Stimulated activated CD4-positive, alpha-beta T cell treated with anti-CD3 and anti-CD28 coated beads, TNF-alpha, amount 100 ng/mL, for 48 hours (primary cell): Measurements from ENCODE around the gene ZIC2.
"Not testable (repeated sequence)": the region's sequence is repeated elsewhere in the genome, so short reads cannot be mapped to it uniquely, and the experiment has no call there.

ENCODE experiments used
- DNase-seq, 3 donors: peaks; one replicate each; pipeline ENCODE4 v3.0.0-alpha.2; 2020; ENCODE audit warnings: low read depth in 3 of 3

ZIC2 gene

GRCh38 chr13:99981735-99982035 lies at the start of gene ZIC2:
ZIC2 (plus strand) TSS chr13:99981784; CDS start chr13:99982065, 281 bp downstream.
- DNase-seq, result no peak

GRCh38 chr13:99932912-99933311 lies 48.7 kb upstream of the ZIC2 start:
- DNase-seq, result no peak

GRCh38 chr13:99935772-99936171 lies 45.8 kb upstream of the ZIC2 start:
- DNase-seq, result no peak

- no peak for DNase-seq
These were observed 42.9 kb upstream of the ZIC2 start for GRCh38 chr13:99938635-99939034.

- no peak for DNase-seq
These were observed 40.5 kb upstream of the ZIC2 start for GRCh38 chr13:99941086-99941485.

- no peak for DNase-seq
These were observed 39.7 kb upstream of the ZIC2 start for GRCh38 chr13:99941911-99942310.

GRCh38 chr13:99944102-99944501 lies 37.5 kb upstream of the ZIC2 start:
- no peak for DNase-seq

GRCh38 chr13:99944606-99945005 lies 37.0 kb upstream of the ZIC2 start:
- DNase-seq, result no peak

- DNase-seq, result not testable (repeated sequence)
These were observed 36.1 kb upstream of the ZIC2 start for GRCh38 chr13:99945515-99945914.

GRCh38 chr13:99947666-99948065 lies 33.9 kb upstream of the ZIC2 start:
- DNase-seq, result no peak

- no peak for DNase-seq
These were observed 33.2 kb upstream of the ZIC2 start for GRCh38 chr13:99948411-99948810.

- no peak for DNase-seq
These were observed 32.5 kb upstream of the ZIC2 start for GRCh38 chr13:99948907-99949678.

- no peak for DNase-seq
These were observed 31.7 kb upstream of the ZIC2 start for GRCh38 chr13:99949679-99950413.

GRCh38 chr13:99951666-99952065 lies 29.9 kb upstream of the ZIC2 start:
- DNase-seq, result not testable (repeated sequence)

GRCh38 chr13:99953138-99953755 lies 28.3 kb upstream of the ZIC2 start:
- DNase-seq, result no peak

GRCh38 chr13:99955107-99955746 lies 26.4 kb upstream of the ZIC2 start:
- DNase-seq, result no peak

- no peak for DNase-seq
These were observed 25.7 kb upstream of the ZIC2 start for GRCh38 chr13:99955747-99956472.

GRCh38 chr13:99956473-99957349 lies 24.9 kb upstream of the ZIC2 start:
- DNase-seq, result no peak

GRCh38 chr13:99958406-99959126 lies 23.0 kb upstream of the ZIC2 start:
- no peak for DNase-seq

GRCh38 chr13:99959127-99959539 lies 22.5 kb upstream of the ZIC2 start:
- no peak for DNase-seq
